NCI-H345 treated with DMSO at 0.1 percent for 48 hours (cell line): ENCODE measurements around the gene PRKX.
"Not testable (repeated sequence)": the region's sequence is repeated elsewhere in the genome, so short reads cannot be mapped to it uniquely, and the experiment has no call there.

ENCODE experiments used
- DNase-seq: peaks from one replicate; lab custom pipeline; 2025; ENCODE audit not compliant: unreplicated experiment; lab: John Stamatoyannopoulos, UW

The PRKX gene

GRCh38 chrX:3585719-3586118, 127.7 kb downstream of the PRKX start:
- no peak for DNase-seq

GRCh38 chrX:3584415-3584996, 128.9 kb downstream of the PRKX start:
- no peak for DNase-seq

- no peak for DNase-seq
Observed at GRCh38 chrX:3582451-3582850, 131.0 kb downstream of the PRKX start.

- no peak for DNase-seq
Observed at GRCh38 chrX:3581609-3582108, 131.8 kb downstream of the PRKX start.

- DNase-seq = no peak
Observed at GRCh38 chrX:3577551-3577950, 135.9 kb downstream of the PRKX start.

- no peak for DNase-seq
Observed at GRCh38 chrX:3576886-3577501, 136.5 kb downstream of the PRKX start.

- no peak for DNase-seq
Observed at GRCh38 chrX:3567686-3568085, 145.8 kb downstream of the PRKX start.

- DNase-seq = no peak
Observed at GRCh38 chrX:3563451-3563850, 150.0 kb downstream of the PRKX start.

GRCh38 chrX:3560010-3560409, 153.4 kb downstream of the PRKX start:
- DNase-seq = not testable (repeated sequence)
